Measurements from ENCODE around the gene CAMK2D. TPM values are rescaled to one million over a fixed set of nuclear protein-coding genes. Genes with fewer than 3 reads are reported as not detected.

Gene CAMK2D
- total RNA-seq, 4 donors from 2014 or later = 62.0 to 122 (median 85.1) TPM

GRCh38 chr4:113692809-113693411 lies 68.6 kb downstream of the CAMK2D start:
- TF ChIP-seq CTCF (IDR thresholded peaks at IDR 0.05; ENCODE audit: low read depth) = no peak

- TF ChIP-seq CTCF (IDR thresholded peaks at IDR 0.05; ENCODE audit: low read depth) = no peak
Observed at GRCh38 chr4:113691676-113692075, 69.9 kb downstream of the CAMK2D start.

GRCh38 chr4:113689394-113689793 lies 72.1 kb downstream of the CAMK2D start:
- no peak for TF ChIP-seq CTCF (IDR thresholded peaks at IDR 0.05; ENCODE audit: low read depth)

- no peak for TF ChIP-seq CTCF (IDR thresholded peaks at IDR 0.05; ENCODE audit: low read depth)
Observed at GRCh38 chr4:113687067-113687718, 74.3 kb downstream of the CAMK2D start.

- no peak for TF ChIP-seq CTCF (IDR thresholded peaks at IDR 0.05; ENCODE audit: low read depth)
Observed at GRCh38 chr4:113684534-113685091, 76.9 kb downstream of the CAMK2D start.

- no peak for TF ChIP-seq CTCF (IDR thresholded peaks at IDR 0.05; ENCODE audit: low read depth)
Observed at GRCh38 chr4:113682730-113683537, 78.6 kb downstream of the CAMK2D start.

- no peak for TF ChIP-seq CTCF (IDR thresholded peaks at IDR 0.05; ENCODE audit: low read depth)
Observed at GRCh38 chr4:113678641-113679040, 82.9 kb downstream of the CAMK2D start.
